ENCODE measurements around the gene PEX19.

GRCh38 chr1:160239582-160240299 lies 45.2 kb downstream of the PEX19 start:
- no peak for TF ChIP-seq CTCF (IDR thresholded peaks at IDR 0.05; ENCODE audit: low read depth, low read length)
- no peak for TF ChIP-seq POLR2A (IDR thresholded peaks at IDR 0.05; ENCODE audit: extremely low read depth, insufficient read length)
- TF ChIP-seq MAX (IDR thresholded peaks at IDR 0.05; ENCODE audit: low read depth, low read length) = no peak
- TF ChIP-seq MYC (IDR thresholded peaks at IDR 0.05; ENCODE audit: low read depth, low read length) = no peak
